HL-60 (cell line): ENCODE data around the gene NKAPL.
A peak's percentile ranks its signal among the peaks of the same experiment; 100 is the strongest.

Experiments
- DNase-seq, 2 experiments: peaks; one replicate each; pipeline ENCODE4 v3.0.0-alpha.2; 2010 to 2020; ENCODE audit warnings: low read depth in 1 of 2, low spot score in 1 of 2
- H3K27ac ChIP-seq: fragments of 250-450 bp; sonication (Bioruptor Pico); replicated peaks from 2 replicates; pipeline ENCODE4 v1.5.1; 2020; ENCODE audit warnings: mild to moderate bottlenecking, moderate library complexity
- H3K27me3 ChIP-seq: fragments of 250-450 bp; sonication (Bioruptor Pico); 2 replicates; pipeline ENCODE4 v1.5.1; 2021; ENCODE audit warnings: mild to moderate bottlenecking, moderate library complexity; ENCODE audit not compliant: insufficient read depth, poor library complexity, severe bottlenecking
- H3K4me3 ChIP-seq: replicated peaks from 2 replicates; pipeline ENCODE4 v1.5.1; 2011; ENCODE audit warnings: mild to moderate bottlenecking, control low read depth, low read length; ENCODE audit not compliant: insufficient read depth
- GABPA ChIP-seq: IDR thresholded peaks from 2 replicates; pipeline ENCODE4 v1.6.1; 2012; ENCODE audit warnings: low read depth
- POLR2AphosphoS5 ChIP-seq: IDR thresholded peaks from 2 replicates; pipeline ENCODE4 v1.6.1; 2012; ENCODE audit warnings: low read depth
- REST ChIP-seq: IDR thresholded peaks from 2 replicates; pipeline ENCODE4 v1.6.1; 2012; ENCODE audit warnings: low read depth; ENCODE audit not compliant: insufficient replicate concordance
- SPI1 ChIP-seq: IDR thresholded peaks from 2 replicates; pipeline ENCODE4 v1.6.1; 2012; ENCODE audit warnings: low read depth, mild to moderate bottlenecking, borderline replicate concordance
- TF ChIP-seq, protein P1 (sequence below): IDR thresholded peaks from one replicate; pipeline ENCODE4 v1.5.1; 2011; ENCODE audit warnings: low read length, control low read depth, inconsistent platforms; ENCODE audit not compliant: insufficient read depth

The NKAPL gene

GRCh38 chr6:28252009-28252975, 6.8 kb upstream of the NKAPL start, which contains the start of gene ZKSCAN4:
ZKSCAN4 (minus strand) TSS chr6:28252269; CDS start chr6:28251980, 289 bp downstream.
- TF ChIP-seq SPI1 (peak; percentile 68), POLR2AphosphoS5 (peak; percentile 34; the same call in 1 of the 2 replicates), REST (peak; percentile 36), GABPA (peak; percentile 99)
- TF ChIP-seq, protein P1, sequence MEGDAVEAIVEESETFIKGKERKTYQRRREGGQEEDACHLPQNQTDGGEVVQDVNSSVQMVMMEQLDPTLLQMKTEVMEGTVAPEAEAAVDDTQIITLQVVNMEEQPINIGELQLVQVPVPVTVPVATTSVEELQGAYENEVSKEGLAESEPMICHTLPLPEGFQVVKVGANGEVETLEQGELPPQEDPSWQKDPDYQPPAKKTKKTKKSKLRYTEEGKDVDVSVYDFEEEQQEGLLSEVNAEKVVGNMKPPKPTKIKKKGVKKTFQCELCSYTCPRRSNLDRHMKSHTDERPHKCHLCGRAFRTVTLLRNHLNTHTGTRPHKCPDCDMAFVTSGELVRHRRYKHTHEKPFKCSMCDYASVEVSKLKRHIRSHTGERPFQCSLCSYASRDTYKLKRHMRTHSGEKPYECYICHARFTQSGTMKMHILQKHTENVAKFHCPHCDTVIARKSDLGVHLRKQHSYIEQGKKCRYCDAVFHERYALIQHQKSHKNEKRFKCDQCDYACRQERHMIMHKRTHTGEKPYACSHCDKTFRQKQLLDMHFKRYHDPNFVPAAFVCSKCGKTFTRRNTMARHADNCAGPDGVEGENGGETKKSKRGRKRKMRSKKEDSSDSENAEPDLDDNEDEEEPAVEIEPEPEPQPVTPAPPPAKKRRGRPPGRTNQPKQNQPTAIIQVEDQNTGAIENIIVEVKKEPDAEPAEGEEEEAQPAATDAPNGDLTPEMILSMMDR, result no peak
- Histone ChIP-seq H3K4me3 (peak within 1 kb of the TSS; percentile 88), H3K27me3 (no peaks in the 10 kb centered on the region), H3K27ac (peak within 1 kb of the TSS; percentile 69)
- peak; percentile 83 to 89 for DNase-seq

GRCh38 chr6:28254121-28254519, 5.0 kb upstream of the NKAPL start:
- H3K27ac ChIP-seq, result peak overlapping the region; percentile 69
- DNase-seq, result peak in 1 of 2 experiments; percentile 55
- H3K27me3 ChIP-seq, result no peaks in the 10 kb centered on the region
- TF ChIP-seq REST (no peak), SPI1 (no peak)
- no peak overlapping the region for H3K4me3 ChIP-seq

DNA sequence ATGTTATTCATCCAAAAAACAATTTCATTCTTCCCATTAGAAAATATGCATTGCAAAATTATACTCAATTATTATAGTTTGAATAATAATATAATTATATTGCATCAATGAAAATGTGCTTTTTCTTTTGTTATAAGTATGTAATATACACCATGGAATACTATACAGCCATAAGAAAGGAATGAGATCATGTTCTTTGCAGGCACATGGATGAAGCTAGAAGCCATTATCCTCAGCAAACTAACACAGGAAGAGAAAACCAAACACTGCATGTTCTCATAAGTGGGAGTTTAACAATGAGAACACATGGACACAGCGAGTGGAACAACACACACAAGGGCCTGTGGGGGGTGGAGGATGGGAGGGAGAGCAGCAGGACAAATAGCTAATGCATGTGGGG, 2.1 kb upstream of the NKAPL start:
- no peak for TF ChIP-seq REST
- TF ChIP-seq POLR2AphosphoS5, result no peak
- TF ChIP-seq SPI1, result no peak
- TF ChIP-seq, protein P1, result no peak
- no peak for TF ChIP-seq GABPA
- Histone ChIP-seq H3K27me3 (no peaks in the 10 kb centered on the region), H3K4me3 (no peak overlapping the region), H3K27ac (no peak overlapping the region)
- no peak for DNase-seq
